Transverse colon (tissue), 4 donors: ENCODE results near the gene FAM229A. TPM values are rescaled to one million over a fixed set of nuclear protein-coding genes. Genes with fewer than 3 reads are reported as not detected.
"Not testable (repeated sequence)": the region's sequence is repeated elsewhere in the genome, so short reads cannot be mapped to it uniquely, and the experiment has no call there.

Experiments used
- DNase-seq: peaks from one replicate; pipeline ENCODE4 v3.0.0-alpha.2; 2019
- H3K27ac ChIP-seq, 4 donors: fragments of 200-600 bp; sonication (generic); 2 replicates each; pipeline ENCODE4 v1.5.1; 2016 to 2018; ENCODE audit warnings: inconsistent platforms in 4 of 4
- H3K27me3 ChIP-seq: fragments of 200-600 bp; sonication (generic); 2 replicates; pipeline ENCODE4 v1.5.1; 2017; ENCODE audit warnings: inconsistent platforms
- H3K36me3 ChIP-seq, 4 donors: fragments of 200-600 bp; sonication (generic); 2 replicates each; pipeline ENCODE4 v1.5.1; 2017 to 2019; ENCODE audit warnings: inconsistent platforms in 4 of 4
- H3K4me1 ChIP-seq, 4 donors: fragments of 200-600 bp; sonication (generic); 2 replicates each; pipeline ENCODE4 v1.5.1; 2017 to 2020; ENCODE audit warnings: inconsistent platforms in 4 of 4
- H3K4me3 ChIP-seq, 4 donors: fragments of 200-600 bp; sonication (generic); 1 replicate in 1 of 4; 2 replicates in 3 of 4; pipeline versions ENCODE4 v1.5.1 to v1.6.1; 2017 to 2019; ENCODE audit warnings: inconsistent platforms in 4 of 4
- H3K9me3 ChIP-seq, 2 donors: fragments of 200-600 bp; sonication (generic); 2 replicates each; pipeline ENCODE4 v1.5.1; 2017 to 2019; ENCODE audit warnings: inconsistent platforms in 2 of 2
- CTCF ChIP-seq, 5 experiments: fragments of 200-600 bp in 3 of 5; fragments of 450-650 bp in 2 of 5; sonication (generic) in 3 of 5; IDR thresholded peaks; 1 replicate in 2 of 5; 2 replicates in 3 of 5; pipeline ENCODE4 v1.5.1; 2016 to 2017; ENCODE audit warnings: antibody characterized with exemption in 5 of 5, inconsistent platforms in 3 of 5, mild to moderate bottlenecking in 2 of 5, moderate library complexity in 1 of 5
- EP300 ChIP-seq: sonication (generic); formaldehyde crosslinking; IDR thresholded peaks from one replicate; pipeline ENCODE4 v1.6.1; 2017; ENCODE audit warnings: antibody characterized with exemption, low read depth
- POLR2A ChIP-seq: fragments of 450-650 bp; IDR thresholded peaks from one replicate; pipeline ENCODE4 v1.6.1; 2016; ENCODE audit warnings: antibody characterized with exemption, mild to moderate bottlenecking, moderate library complexity
- POLR2AphosphoS5 ChIP-seq, 3 donors: sonication (generic); formaldehyde crosslinking; IDR thresholded peaks; one replicate each; pipeline ENCODE4 v1.6.1; 2016; ENCODE audit warnings: antibody characterized with exemption in 3 of 3
- WGBS, 2 donors: methylation state at CpG; one replicate each; pipeline ENCODE4 v1.1.5; 2018; ENCODE audit warnings: low coverage in 1 of 2; 5-methylcytosine and 5-hydroxymethylcytosine counted together
- in situ Hi-C, 4 donors: fragments of 200-750 bp; cut with MboI; loops; one replicate each; pipeline versions ENCODE4 v1.15.0 to v1.15.1; 2017; ENCODE audit warnings: low sequenced_read_pairs in 3 of 4, low pct_ligation_motif_present in 1 of 4, low pct_unique_long_range_greater_than_20kb in 1 of 4
- intact Hi-C: fragments of 100-400 bp; cut with DNase I; formaldehyde crosslinking; loops from one replicate; pipeline ENCODE4 v1.15.1; 2023; ENCODE audit warnings: low total_unique reads
- total RNA-seq, 4 donors: library from RNA; depleted of rRNA; stranded (reverse); fragments of >200 nt; gene quantifications; one replicate each; pipeline ENCODE4 v1.1.0, GENCODE V29; 2016

Gene FAM229A
- total RNA-seq, 4 donors from 2014 or later: 12.1 to 59.1 (median 21.1) TPM

GRCh38 chr1:32404946-32405345, 42.7 kb upstream of the FAM229A start:
- Histone ChIP-seq H3K9me3 (no peaks in the 10 kb centered on the region), H3K27ac (no peak overlapping the region), H3K27me3 (no peaks in the 10 kb centered on the region), H3K36me3 (no peaks in the 10 kb centered on the region), H3K4me1 (peaks cover 0 to 4% (median 2%) of the 10 kb centered on the region in 4 donors), H3K4me3 (no peak overlapping the region)
- 30 to 67% methylated on average over 1 to 2 of the region's 2 CpGs for WGBS, 2 donors
- intact Hi-C loops: no loop called here
- in situ Hi-C loops: no loop called here
- DNase-seq: no peak
- TF ChIP-seq EP300 (no peak), CTCF (IDR thresholded peaks at IDR 0.05) (no peak), POLR2A (no peak)

- in situ Hi-C loops (no loop called here), intact Hi-C loops (no loop called here)
- H3K36me3 ChIP-seq: no peaks in the 10 kb centered on the region
- H3K27ac ChIP-seq: peak overlapping the region; percentile 27 to 44 (median 37)
- no peaks in the 10 kb centered on the region for H3K9me3 ChIP-seq
- H3K4me1 ChIP-seq: peaks cover 0 to 4% (median 2%) of the 10 kb centered on the region in 4 donors
- peak; percentile 86 for DNase-seq
- no peak overlapping the region for H3K4me3 ChIP-seq
- WGBS, 2 donors: 41 to 100% methylated on average over 1 to 13 of the region's 13 CpGs
- TF ChIP-seq EP300 (no peak), CTCF (IDR thresholded peaks at IDR 0.05) (peak; percentile 84 to 89 (median 87))
- H3K27me3 ChIP-seq: no peaks in the 10 kb centered on the region
Measured at GRCh38 chr1:32400876-32401631, 38.8 kb upstream of the FAM229A start.

GRCh38 chr1:32399843-32400242, 37.6 kb upstream of the FAM229A start:
- Histone ChIP-seq H3K27ac (no peak overlapping the region), H3K4me3 (no peak overlapping the region), H3K4me1 (peaks cover 3 to 13% (median 11%) of the 10 kb centered on the region in 4 donors), H3K36me3 (no peaks in the 10 kb centered on the region), H3K9me3 (no peaks in the 10 kb centered on the region), H3K27me3 (no peaks in the 10 kb centered on the region)
- TF ChIP-seq EP300 (no peak), POLR2AphosphoS5 (IDR thresholded peaks at IDR 0.05) (no peak), CTCF (IDR thresholded peaks at IDR 0.05) (no peak), POLR2A (no peak)
- intact Hi-C loops (no loop called here), in situ Hi-C loops (loop anchor here in 1 of 4 donors (25.0 kb wide), 1 partner anchor 188 kb away; the partner anchor contains the start of genes CCDC28B, DCDC2B, EIF3I and IQCC)
- WGBS, 2 donors: 78 to 88% methylated on average over 4 of the region's 4 CpGs
- DNase-seq: no peak

- Histone ChIP-seq H3K27ac (no peak overlapping the region), H3K4me1 (peaks cover 6 to 16% (median 15%) of the 10 kb centered on the region in 4 donors), H3K27me3 (no peaks in the 10 kb centered on the region), H3K4me3 (no peak overlapping the region), H3K9me3 (no peaks in the 10 kb centered on the region), H3K36me3 (no peaks in the 10 kb centered on the region)
- no peak for TF ChIP-seq POLR2AphosphoS5 (IDR thresholded peaks at IDR 0.05)
- TF ChIP-seq EP300: no peak
- TF ChIP-seq POLR2A: no peak
- in situ Hi-C loops: loop anchor here in 1 of 4 donors (25.0 kb wide), 1 partner anchor 186 kb away; the partner anchor contains the start of genes CCDC28B, DCDC2B, EIF3I and IQCC
- no peak for DNase-seq
- 63% methylated on average over 2 of the region's 2 CpGs; no CpG with 5 or more reads in 1 of the 2 donors for WGBS, 2 donors
- intact Hi-C loops: no loop called here
Measured at GRCh38 chr1:32398401-32398800, 36.1 kb upstream of the FAM229A start.

GRCh38 chr1:32396524-32396923, 34.2 kb upstream of the FAM229A start:
- H3K4me1 ChIP-seq: peaks cover 23 to 35% (median 30%) of the 10 kb centered on the region in 4 donors
- in situ Hi-C loops: loop anchor here in 1 of 4 donors (25.0 kb wide), 1 partner anchor 184 kb away; the partner anchor contains the start of genes CCDC28B, DCDC2B, EIF3I and IQCC
- H3K27ac ChIP-seq, H3K4me3 ChIP-seq, DNase-seq, H3K27me3 ChIP-seq, H3K9me3 ChIP-seq, H3K36me3 ChIP-seq, intact Hi-C loops: not testable (repeated sequence)
- WGBS, 2 donors: 75 to 89% methylated on average over 5 of the region's 5 CpGs
